ENCODE results near the gene MGRN1.

MGRN1 gene

DNA sequence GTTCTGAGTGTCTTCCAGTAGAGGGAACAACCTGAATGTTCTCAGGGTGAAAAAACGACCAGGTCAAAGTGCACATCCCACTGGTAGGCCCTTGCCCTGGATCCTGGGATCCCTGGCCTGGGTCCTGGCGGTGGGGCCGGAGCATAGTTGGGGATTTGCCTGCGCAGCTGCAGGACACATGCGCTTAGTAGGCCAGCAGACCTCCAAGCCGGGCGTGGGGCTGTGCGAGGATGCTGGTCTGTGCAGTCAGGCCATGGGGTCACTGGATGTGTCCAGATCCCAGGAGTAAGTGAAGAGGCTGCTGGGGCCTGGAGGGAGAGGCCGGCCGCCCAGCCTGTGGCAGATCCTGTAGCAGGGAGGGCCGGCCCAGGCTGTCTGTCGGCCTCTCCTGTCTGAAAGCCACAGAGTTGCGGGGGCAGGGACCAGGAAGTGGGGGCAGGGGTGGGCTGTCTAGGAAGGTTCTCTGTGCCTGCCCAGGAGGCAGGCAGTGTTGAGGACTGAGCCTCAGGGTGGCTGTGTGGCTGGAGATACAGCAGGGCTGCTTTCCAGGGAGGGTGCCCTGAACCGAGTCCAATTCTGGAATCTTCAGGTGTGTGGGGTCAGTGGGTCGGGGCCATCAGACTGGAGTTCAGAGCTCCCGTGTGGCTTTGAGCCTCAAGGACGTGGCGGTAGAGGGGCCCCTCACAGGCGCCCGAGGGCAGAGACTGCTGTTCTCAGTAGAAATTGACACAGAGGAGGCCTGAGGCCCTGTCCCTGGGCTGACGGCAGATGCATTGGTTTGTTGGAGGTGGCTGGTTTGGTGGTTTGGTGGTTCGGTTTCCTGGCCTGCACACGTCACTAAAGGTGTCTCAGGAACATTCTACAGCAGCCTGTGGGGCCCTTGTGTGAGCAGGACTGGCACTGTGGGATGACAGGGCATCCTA, 51.5 kb downstream of the MGRN1 start:
- DNase-seq (ENCODE audit: low read depth) = peak; percentile 38

DNA sequence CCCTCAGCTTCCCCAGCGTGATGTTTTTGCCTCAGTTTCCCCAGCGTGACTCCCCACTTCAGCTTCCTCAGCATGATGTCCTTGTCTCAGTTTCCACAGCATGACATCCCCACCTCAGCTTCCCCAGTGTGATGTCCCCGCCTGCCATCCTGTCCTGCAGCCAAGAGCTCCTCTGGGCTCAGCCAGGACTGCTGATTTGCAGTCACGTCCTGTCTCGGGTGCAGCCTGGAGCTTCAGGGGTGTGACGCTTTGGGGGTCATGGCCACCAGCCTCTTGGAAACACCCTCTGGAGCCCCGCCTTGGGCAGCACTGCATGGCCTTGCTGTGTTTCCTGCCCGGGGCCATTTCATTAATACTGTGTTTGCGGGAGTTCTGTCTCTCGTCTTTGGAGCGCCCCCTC, 52.2 kb downstream of the MGRN1 start:
- no peak for DNase-seq (ENCODE audit: low read depth)

DNA sequence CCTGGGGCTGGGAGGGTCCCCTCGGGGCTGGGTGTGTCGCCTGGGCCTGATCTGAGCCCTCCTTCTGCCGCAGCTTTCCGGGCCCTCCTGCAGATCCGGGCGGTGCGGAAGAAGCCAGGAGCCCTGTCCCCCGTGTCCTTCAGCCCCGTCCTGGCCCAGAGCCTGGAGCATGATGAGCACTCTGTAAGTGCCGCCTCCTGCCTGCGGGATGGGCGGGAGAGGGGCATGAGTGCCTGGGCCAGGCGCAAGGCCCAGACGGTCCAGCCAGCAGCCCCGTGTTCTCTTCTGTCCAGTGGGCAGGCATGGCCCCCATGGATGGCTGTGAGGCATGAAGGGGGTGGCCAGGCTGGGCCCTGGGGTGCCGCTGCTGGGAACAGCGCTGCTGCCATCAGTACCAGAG, 52.8 kb downstream of the MGRN1 start:
- no peak for DNase-seq (ENCODE audit: low read depth)

DNA sequence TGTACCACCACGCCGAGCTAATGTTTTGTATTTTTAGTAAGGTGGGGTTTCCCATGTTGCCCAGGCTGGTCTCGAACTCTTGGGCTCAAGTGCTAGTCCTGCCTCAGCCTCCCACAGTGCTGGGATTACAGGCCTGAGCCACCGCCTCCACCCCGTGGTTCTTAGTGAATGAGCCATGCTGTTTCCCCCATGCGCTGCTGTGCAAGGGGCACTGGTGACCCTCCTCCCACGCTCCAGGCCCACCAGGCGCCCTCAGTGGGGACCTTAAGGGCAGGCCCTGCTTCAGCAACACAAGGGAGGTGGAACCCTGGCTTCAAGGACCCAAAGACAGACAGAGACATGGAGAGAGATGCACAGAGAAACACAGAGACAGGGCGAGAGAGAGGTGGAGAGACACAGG, 53.4 kb downstream of the MGRN1 start:
- no peak for DNase-seq (ENCODE audit: low read depth)

DNA sequence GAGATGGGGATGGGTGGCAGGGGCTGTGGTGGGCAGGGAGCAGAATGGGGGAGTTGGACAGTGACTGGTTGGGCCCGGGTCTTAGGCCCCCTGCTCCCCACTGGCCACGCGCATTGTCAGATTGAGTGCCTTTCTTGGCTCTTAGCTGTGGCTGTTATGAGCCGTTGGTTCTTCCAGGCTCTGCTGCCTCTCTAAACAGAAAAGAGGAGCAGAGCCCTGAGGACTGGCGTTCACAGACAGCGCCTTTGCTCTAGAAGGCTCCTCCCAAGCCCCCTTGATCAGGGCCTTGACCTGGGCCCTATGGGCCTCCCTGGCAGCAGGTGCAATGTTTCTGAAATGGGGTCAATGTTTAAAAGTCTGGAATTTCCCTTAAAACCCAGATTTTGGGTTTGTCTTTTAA, 54.0 kb downstream of the MGRN1 start:
- no peak for DNase-seq (ENCODE audit: low read depth)

GRCh38 chr16:4679156-4679849, 54.7 kb downstream of the MGRN1 start:
- no peak for DNase-seq (ENCODE audit: low read depth)

GRCh38 chr16:4679850-4680636, 55.4 kb downstream of the MGRN1 start:
- no peak for DNase-seq (ENCODE audit: low read depth)

- no peak for DNase-seq (ENCODE audit: low read depth)
Measured at GRCh38 chr16:4680673-4681470, 56.2 kb downstream of the MGRN1 start.

DNA sequence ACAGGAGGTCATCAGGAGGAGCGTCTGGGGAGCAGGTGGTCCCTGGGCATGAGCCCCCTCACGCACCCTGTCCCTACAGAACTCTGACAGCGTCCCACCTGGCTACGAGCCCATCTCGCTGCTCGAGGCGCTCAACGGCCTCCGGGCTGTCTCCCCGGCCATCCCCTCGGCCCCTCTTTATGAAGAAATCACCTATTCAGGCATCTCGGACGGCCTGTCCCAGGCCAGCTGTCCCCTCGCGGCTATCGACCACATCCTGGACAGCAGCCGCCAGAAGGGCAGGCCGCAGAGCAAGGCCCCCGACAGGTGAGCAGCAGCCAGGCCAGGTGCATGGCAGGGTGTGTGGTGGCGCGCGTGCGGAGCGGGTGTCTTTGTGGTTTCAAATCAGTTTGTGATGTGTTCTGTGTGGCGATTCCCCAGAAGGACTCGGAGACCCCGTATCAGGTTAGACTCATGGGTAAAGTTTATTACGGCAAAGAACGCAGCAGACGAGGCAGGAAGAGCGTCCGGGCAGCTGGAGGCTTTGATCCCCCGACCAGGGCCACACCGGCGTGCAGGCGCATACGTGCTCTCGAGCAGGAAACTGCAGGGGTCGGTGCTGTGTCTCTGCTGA, 57.0 kb downstream of the MGRN1 start:
- no peak for DNase-seq (ENCODE audit: low read depth)

DNA sequence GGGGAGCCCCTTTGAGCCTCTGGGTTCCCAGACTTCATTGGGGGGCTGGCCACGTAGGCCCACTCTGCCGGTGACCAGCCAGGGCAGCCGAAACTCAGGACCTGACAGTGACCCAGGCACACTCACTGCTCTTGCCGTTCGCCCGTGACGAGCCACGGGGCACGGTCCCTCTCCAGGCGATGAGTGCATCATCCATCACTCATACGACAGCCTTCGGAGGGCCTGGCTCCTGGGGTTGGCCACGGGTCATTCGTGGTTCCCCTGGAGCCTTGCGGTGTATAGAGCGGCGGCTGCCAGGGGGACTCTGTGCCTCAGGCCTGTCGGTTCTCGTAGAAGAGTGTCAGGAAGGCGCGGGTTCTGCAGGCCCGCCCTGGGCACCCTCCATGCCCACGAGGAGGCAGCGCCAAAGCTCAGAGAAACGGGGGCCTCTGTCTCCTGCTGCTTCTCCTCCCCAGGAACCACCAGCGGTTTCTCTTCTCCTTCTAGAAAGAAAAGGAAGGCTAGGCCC, 57.5 kb downstream of the MGRN1 start:
- no peak for DNase-seq (ENCODE audit: low read depth)

DNA sequence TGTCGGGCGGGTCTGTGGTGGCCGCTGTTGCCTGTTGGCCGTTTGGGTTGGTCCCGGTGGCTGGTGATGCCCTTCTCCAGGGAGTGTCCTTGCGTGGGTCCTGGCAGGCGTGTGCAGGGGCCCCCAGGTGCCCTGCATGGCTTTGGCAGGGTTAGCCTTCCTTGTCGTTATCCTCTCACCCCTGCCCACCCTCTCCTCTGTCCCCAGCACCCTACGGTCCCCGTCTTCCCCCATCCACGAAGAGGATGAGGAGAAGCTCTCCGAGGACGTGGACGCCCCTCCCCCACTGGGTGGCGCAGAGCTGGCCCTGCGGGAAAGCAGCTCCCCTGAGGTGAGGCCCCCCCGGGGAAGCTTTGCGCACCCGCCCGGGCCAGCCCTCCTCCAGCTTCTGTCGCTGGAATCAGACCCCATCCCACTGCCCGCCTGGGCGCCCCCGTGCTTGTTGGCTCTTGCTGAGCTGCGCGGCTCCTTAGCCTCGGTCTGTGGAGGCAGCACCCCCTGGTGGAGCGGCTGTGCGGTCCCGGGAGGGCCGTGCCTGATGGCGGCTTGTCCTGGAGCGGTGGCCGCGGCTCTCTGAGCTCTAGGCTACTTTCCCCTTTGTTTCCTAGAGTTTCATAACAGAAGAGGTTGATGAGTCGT, 58.1 kb downstream of the MGRN1 start:
- no peak for DNase-seq (ENCODE audit: low read depth)

DNA sequence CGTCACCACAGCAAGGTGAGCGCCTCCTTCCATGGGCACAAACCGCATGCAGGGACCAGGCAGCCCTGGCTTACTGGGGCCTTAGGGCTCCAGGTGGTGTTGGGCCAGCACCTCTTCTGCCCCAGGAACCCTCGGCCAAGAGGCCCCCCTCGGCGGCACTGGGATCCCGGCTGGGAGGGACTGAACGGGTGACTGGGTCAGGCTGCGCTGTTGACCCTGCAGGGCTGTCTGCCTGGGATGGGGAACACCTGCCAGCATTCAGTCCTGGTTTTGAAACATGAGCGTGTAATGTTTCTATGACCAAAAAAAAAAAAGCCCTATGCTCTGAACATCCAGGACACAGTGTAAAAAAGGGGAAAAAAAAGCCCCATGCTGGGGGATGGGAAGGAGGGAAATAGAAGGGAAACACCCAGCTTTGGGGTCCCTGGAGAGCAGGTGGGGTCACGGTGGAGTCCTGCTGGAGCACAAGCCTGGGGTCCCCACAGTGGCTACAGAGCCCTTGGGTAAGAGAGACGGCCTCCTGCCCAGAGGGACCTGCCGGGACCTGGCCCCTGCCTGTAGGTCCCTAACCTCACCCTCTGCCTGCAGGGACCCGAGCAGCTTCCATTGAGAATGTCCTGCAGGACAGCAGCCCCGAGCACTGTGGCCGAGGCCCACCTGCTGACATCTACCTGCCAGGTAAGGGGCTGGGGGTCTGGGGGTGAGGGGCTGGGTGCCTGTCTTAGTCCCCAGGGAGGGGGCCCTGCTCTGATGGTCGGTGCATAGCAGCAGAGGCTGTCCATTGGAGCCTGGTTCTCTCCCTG, 58.8 kb downstream of the MGRN1 start:
- no peak for DNase-seq (ENCODE audit: low read depth)

DNA sequence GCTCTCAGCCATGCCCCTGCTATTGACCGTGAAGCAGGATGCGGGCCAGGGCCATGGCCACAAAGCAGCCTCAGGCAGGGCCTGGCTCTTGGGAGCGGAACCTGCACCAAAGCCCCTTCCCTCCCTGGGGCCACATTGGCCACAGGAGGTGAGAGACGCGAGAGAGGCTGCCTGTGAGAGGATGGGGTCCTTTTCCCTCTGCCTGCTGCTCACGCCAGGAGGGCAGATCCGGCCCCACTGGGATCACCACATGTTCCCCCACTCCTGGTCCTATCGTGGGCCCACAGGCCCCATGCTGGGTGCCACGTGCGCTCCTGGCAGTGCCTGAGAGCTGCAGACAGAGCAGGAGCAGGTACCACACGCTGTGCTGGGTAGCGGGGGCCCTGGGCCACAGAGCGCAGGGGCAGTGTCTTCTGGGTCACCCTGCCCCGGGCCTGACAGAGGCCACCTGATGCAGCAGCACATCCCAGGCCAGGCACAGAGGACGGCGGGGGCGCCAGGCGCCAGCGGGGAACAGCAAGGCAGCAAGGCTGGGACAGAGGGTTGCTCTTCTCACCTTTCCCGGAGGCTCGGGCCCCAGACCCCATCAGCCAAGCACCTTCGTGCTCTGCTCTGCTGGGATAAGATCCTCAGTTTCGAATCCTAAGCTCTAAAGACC, 59.6 kb downstream of the MGRN1 start:
- DNase-seq (ENCODE audit: low read depth) = no peak

GRCh38 chr16:4684763-4685162, 60.1 kb downstream of the MGRN1 start:
- DNase-seq (ENCODE audit: low read depth) = no peak

GRCh38 chr16:4685292-4685691, 60.7 kb downstream of the MGRN1 start:
- DNase-seq (ENCODE audit: low read depth) = no peak

DNA sequence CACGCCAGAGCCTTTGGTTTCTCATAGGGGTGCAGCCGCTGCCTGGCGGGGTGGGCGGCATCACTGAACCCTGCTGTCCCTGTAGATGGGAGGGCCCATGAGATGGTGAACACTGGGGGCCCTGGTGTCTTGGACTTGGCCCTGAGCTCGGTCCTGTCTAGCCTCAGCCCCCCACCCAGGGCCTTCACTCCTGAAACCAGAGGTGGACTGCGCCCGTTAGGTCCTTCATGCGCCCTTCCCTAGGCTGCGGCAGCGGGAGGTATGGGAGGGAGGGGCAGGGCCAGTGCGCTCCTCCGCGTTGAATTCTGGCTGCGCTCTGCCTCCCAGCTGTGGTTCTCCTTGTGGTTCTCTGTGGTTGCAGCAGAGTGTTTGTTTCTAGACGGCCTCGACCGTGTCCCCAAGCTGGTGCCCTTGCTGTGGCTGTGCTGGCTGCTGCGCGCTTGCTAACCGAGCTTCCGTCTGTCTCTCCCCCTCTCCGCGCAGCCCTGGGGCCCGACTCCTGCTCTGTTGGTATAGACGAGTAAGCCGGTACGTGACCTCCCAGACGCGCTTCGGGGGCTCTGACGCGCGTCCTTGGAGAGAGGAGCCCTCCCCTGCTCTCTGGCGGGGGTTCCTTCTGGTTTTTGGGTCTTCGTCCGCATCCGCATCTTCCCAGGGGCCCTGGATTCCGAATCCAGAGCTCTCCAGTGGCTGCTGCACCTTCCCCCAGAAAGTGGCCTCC, 61.3 kb downstream of the MGRN1 start:
- DNase-seq (ENCODE audit: low read depth) = no peak

- DNase-seq (ENCODE audit: low read depth) = no peak
Measured at GRCh38 chr16:4686497-4687210, 62.0 kb downstream of the MGRN1 start.

DNA sequence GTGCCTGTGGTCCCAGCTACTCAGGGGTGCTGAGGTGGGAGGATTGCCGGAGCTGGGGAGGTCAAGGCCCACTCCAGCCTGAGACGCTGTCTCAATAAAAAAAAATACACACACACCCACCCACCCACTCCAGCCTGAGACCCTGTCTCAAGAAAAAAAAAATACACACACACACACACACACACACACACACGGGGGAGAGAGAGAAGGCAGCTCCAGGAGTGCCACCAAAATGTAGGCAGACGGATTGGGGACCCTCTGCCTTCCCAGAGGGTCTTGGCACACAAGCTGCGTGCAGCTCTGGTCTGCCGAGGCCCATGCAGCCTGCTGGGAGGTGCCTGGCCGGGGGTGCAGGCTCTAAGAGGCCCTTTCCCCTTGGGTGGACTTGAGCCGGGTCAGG, 62.8 kb downstream of the MGRN1 start:
- DNase-seq (ENCODE audit: low read depth) = no peak
